Fibroblast of skin of back (primary cell): ENCODE measurements around the gene LRRC8D. TPM values are rescaled to one million over a fixed set of nuclear protein-coding genes. Genes with fewer than 3 reads are reported as not detected.
"Not testable (repeated sequence)": the region's sequence is repeated elsewhere in the genome, so short reads cannot be mapped to it uniquely, and the experiment has no call there.

Source experiments
- DNase-seq: peaks from one replicate; pipeline ENCODE4 v3.0.0-alpha.2; 2013
- polyA plus RNA-seq, 2 experiments: library from polyadenylated mRNA; unstranded; fragments of 120-200 nt; gene quantifications; one replicate each; pipeline ENCODE4 v1.2.1, GENCODE V29; 2013; ENCODE audit not compliant: insufficient read length in 2 of 2

LRRC8D gene
- 9.7 TPM for polyA plus RNA-seq (2013, experiment 1 of 2; ENCODE audit: insufficient read length)
- 5.4 TPM for polyA plus RNA-seq (2013, experiment 2 of 2; ENCODE audit: insufficient read length)

- DNase-seq, result peak; percentile 68
Measured at GRCh38 chr1:89820422-89821321, at the start of gene LRRC8D. TSS of gene LRRC8D (plus strand) at chr1:89821032. CDS start at chr1:89933069, 112,037 bp downstream.

GRCh38 chr1:89771991-89772560 is 48.8 kb upstream of the LRRC8D start:
- DNase-seq, result no peak

- not testable (repeated sequence) for DNase-seq
Measured at GRCh38 chr1:89776104-89776503, 44.7 kb upstream of the LRRC8D start.

- DNase-seq, result not testable (repeated sequence)
Measured at GRCh38 chr1:89777271-89777670, 43.6 kb upstream of the LRRC8D start.

GRCh38 chr1:89779151-89779940 is 41.5 kb upstream of the LRRC8D start:
- no peak for DNase-seq

DNA sequence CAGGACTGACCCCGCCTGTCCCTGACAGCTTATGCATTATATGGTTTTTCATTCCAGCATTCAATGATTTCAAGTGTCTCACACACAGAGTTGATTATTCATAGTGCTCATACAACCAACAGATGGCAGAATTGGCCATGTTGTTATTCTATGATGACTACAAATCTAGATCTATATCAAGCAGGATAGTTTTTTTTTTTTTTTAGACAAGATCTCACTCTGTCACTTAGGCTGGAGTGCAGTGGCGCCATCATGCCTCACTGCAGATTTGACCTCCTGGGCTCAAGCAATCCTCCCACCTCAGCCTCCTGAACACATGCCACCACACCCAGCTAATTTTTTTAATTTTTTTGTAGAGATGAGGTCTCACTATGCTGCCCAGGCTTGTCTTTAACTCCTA is 40.1 kb upstream of the LRRC8D start:
- DNase-seq, result peak; percentile 55

- DNase-seq, result no peak
Measured at GRCh38 chr1:89781494-89782126, 39.2 kb upstream of the LRRC8D start.

GRCh38 chr1:89786628-89787214 is 34.1 kb upstream of the LRRC8D start:
- DNase-seq, result no peak

GRCh38 chr1:89790592-89790991 is 30.2 kb upstream of the LRRC8D start:
- no peak for DNase-seq

DNA sequence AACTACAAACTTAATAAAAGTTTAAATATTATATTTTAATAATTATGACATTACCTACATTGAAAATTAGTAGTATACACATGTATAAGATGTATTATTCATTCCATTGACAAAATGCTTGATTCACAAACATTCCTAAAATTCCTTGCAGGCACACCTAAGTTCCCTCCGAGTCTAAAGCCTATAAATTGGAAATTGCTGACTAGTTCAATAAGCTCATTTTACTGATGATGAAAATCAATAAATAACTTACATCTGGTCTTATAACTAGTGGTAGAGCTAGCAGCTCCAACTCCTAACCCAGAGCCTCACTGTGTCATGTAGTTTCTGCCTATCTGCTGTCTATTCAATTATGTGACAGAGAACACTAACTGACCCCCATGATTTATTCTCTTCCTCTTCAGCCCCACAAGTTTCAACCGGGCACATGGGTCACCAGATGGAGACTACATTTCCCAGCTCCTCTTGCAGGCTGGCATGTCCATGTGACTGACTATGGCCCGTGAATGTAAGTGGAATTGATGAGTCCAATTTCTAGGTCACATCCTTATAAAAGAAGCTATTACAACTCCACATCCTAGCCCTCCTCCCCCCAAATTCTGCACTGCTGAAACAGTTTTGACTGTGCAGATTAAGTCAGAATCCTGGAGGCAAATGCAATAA is 29.6 kb upstream of the LRRC8D start:
- DNase-seq, result no peak

DNA sequence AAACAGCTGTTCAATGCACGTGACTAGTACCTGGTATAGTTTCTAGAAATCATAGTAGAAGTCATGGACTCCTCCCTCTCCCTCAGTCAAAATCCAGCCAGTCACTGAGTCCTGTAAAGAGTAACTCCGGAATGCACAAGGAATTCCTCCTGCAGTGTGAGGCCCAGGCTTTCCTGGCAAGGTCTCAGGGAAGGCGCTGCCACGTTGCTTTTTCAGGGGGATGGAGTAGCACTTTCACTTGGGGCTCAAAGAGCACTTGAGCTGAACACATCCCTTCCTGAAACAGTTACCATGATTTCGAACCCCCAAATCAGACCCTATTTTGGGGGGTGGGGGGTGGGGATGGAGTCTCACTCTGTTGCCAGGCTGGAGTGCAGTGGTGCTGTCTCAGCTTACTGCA is 26.4 kb upstream of the LRRC8D start:
- DNase-seq, result peak; percentile 68

DNA sequence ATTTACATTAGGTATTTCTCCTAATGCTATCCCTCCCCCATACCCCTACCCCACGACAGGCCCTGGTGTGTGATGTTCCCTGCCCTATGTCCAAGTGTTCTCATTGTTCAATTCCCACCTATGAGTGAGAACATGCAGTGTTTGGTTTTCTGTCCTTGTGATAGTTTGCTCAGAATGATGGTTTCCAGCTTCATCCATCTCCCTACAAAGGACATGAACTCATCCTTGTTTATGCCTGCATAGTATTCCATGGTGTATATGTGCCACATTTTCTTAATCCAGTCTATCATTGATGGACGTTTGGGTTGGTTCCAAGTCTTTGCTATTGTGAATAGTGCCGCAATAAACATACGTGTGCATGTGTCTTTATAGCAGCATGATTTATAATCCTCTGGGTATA is 25.3 kb upstream of the LRRC8D start:
- not testable (repeated sequence) for DNase-seq

DNA sequence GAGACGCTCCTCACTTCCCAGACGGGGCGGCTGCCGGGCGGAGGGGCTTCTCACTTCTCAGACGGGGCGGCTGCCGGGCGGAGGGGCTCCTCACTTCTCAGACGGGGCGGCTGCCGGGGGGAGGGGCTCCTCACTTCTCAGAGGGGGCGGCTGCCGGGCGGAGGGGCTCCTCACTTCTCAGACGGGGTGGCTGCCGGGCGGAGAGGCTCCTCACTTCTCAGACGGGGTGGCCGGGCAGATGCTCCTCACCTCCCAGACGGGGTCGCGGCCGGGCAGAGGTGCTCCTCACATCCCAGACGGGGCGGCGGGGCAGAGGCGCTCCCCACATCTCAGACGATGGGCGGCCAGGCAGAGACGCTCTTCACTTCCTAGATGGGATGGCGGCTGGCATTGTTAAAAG is 23.0 kb upstream of the LRRC8D start:
- not testable (repeated sequence) for DNase-seq

DNA sequence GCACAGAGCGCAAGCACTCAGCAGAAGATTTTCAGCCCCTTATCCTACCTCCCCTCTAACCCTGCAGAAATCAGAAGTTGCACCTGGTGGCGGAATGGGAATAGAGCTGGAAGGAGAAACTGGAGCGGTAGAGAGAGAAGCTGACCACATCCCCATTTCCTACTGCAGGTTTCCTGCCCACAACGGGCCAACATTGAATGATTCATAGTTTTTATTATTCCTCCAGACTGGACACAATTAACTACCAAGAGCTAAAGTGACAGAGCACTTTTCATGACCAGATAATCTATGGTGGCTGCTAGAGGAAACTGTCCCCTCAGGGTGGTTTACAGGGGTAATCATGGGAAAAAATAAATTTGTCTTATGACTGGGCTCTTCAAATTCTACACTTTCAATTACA is 21.3 kb upstream of the LRRC8D start:
- DNase-seq, result no peak

DNA sequence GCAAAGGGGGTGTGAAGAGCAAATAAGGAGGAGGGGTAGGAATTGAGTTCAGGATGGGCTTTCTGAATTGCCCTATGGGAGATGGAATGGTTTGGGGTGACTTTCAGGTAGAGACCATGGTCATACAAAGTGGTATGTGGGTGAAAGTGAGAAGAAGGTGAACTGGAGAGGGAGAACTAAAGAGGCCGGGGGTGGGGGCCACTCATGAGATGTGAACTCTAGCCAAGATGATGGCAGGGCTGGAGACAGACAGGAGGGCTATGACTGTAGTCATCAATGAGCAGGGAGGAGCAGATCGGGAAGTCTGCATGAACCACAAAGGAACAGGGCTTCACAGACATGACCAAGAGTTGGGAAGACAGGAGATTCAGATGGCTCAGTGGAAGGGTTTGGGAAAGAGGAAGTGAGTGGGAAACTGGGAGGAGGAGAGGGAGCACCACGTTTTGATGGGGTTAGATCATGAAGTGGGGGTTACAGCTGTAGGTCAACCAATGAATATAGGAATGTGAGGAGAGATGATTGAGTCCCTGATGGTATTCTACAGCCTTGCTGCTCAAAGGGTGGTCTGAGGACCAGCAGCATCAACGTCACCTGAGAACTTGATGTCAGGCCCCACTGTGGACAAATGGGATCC is 20.7 kb upstream of the LRRC8D start:
- no peak for DNase-seq

- DNase-seq, result no peak
Measured at GRCh38 chr1:89800718-89801117, 20.1 kb upstream of the LRRC8D start.

- DNase-seq, result no peak
Measured at GRCh38 chr1:89802051-89802450, 18.8 kb upstream of the LRRC8D start.

DNA sequence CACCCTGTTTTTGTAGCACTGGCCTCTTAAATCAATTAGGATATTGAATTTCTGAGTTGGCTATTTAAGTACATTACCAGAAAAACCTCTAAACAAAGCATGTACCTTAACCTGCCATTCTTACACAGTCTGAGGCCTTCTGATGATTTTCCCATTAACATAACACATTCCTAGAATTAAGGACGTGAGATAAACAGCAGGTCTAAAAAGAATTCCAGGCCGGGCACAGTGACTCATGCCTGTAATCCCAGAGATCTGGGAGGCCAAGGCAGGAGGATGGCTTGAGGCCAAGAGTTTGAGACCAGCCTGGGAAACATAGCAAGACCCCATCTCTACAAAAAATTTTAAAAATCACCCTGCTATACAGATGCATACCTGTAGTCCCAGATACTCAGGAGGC is 18.0 kb upstream of the LRRC8D start:
- DNase-seq, result peak; percentile 34

DNA sequence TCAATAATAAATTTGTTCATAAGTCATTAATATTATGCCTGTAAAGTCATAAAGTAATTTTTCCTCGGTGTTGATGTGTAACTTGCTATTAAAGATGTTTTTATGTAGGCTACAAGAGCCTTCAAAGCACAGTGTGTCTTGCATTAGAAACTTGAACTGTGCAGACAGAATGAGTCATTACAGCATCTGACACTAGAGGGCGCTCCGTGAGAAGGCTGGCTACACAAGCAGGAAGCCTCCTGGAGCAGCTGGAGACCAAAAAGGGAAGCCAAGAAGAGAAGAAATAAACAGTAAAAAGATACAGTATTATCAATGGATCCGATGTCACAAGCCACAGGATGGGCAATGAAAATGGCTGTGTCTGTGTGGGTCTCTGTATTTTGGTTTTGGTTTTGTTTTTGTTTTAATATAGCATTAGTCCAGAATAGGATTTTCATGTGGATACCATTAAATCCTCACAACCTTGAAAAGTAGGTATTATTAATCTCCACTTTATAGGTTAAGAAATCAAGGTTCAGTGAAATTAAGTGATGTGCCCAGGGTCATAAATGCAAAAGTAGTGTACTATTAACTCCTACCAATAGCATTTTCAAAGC is 16.1 kb upstream of the LRRC8D start:
- peak; percentile 71 for DNase-seq

GRCh38 chr1:89806616-89807015 is 14.2 kb upstream of the LRRC8D start:
- no peak for DNase-seq

GRCh38 chr1:89807503-89807902 is 13.3 kb upstream of the LRRC8D start:
- DNase-seq, result no peak
